Gastroesophageal sphincter (tissue), 4 donors: ENCODE data around the gene LSM11. TPM values are rescaled to one million over a fixed set of nuclear protein-coding genes. Genes with fewer than 3 reads are reported as not detected.

Experiments
- ATAC-seq: fragments of 150-250 bp; one replicate; pipeline ENCODE4 v1.9.1; 2016; ENCODE audit warnings: mild to moderate bottlenecking, moderate library complexity
- H3K27ac ChIP-seq, 4 donors: fragments of 200-600 bp; sonication (generic) in 3 of 4; 1 replicate in 3 of 4; 2 replicates in 1 of 4; pipeline ENCODE4 v1.5.1; 2016 to 2019
- H3K27me3 ChIP-seq: fragments of 200-600 bp; sonication (generic); one replicate; pipeline ENCODE4 v1.5.1; 2019
- H3K36me3 ChIP-seq, 2 donors: fragments of 200-600 bp; sonication (generic); one replicate each; pipeline ENCODE4 v1.5.1; 2019; ENCODE audit warnings: control low read depth in 1 of 2
- H3K4me1 ChIP-seq, 3 donors: fragments of 200-600 bp; sonication (generic); 1 replicate in 2 of 3; 2 replicates in 1 of 3; pipeline ENCODE4 v1.5.1; 2016 to 2019; ENCODE audit warnings: control low read depth in 2 of 3
- H3K4me3 ChIP-seq, 2 donors: fragments of 200-600 bp; sonication (generic); one replicate each; pipeline ENCODE4 v1.5.1; 2019; ENCODE audit warnings: mild to moderate bottlenecking in 1 of 2, moderate library complexity in 1 of 2
- H3K9me3 ChIP-seq, 3 donors: fragments of 200-600 bp; sonication (generic); one replicate each; pipeline ENCODE4 v1.5.1; 2017 to 2019; ENCODE audit warnings: control low read depth in 2 of 3
- CTCF ChIP-seq, 4 experiments: fragments of 200-600 bp in 2 of 4; fragments of 450-650 bp in 2 of 4; sonication (generic) in 1 of 4; IDR thresholded peaks; one replicate each; pipeline ENCODE4 v1.5.1; 2017 to 2019; ENCODE audit warnings: antibody characterized with exemption in 4 of 4, mild to moderate bottlenecking in 2 of 4, moderate library complexity in 2 of 4
- EP300 ChIP-seq: sonication (generic); formaldehyde crosslinking; IDR thresholded peaks from one replicate; pipeline ENCODE4 v1.6.1; 2017; ENCODE audit warnings: antibody characterized with exemption, mild to moderate bottlenecking
- POLR2A ChIP-seq, 2 donors: fragments of 450-650 bp; IDR thresholded peaks; one replicate each; pipeline ENCODE4 v1.6.1; 2017; ENCODE audit warnings: antibody characterized with exemption in 2 of 2, mild to moderate bottlenecking in 2 of 2, moderate library complexity in 1 of 2
- POLR2AphosphoS5 ChIP-seq: sonication (generic); formaldehyde crosslinking; IDR thresholded peaks from one replicate; pipeline ENCODE4 v1.6.1; 2017; ENCODE audit warnings: antibody characterized with exemption
- WGBS, 2 donors: methylation state at CpG; one replicate each; pipeline ENCODE4 v1.1.5; 2018; ENCODE audit warnings: low coverage in 1 of 2; 5-methylcytosine and 5-hydroxymethylcytosine counted together
- total RNA-seq, 4 donors: library from RNA; depleted of rRNA; stranded (reverse); fragments of >200 nt; gene quantifications; one replicate each; pipeline ENCODE4 v1.1.0, GENCODE V29; 2016

LSM11 gene
- total RNA-seq, 4 donors from 2014 or later, result 14.8 to 38.4 (median 27.3) TPM

GRCh38 chr5:157793301-157793700 lies 49.8 kb downstream of the LSM11 start:
- Histone ChIP-seq H3K27ac (no peak overlapping the region), H3K9me3 (no peaks in the 10 kb centered on the region), H3K27me3 (no peaks in the 10 kb centered on the region), H3K4me3 (no peak overlapping the region), H3K4me1 (peaks cover 0 to 10% (median 0%) of the 10 kb centered on the region in 3 donors), H3K36me3 (peaks cover 0 to 66% of the 10 kb centered on the region in 2 donors)
- ATAC-seq, result no peak
- WGBS, 2 donors, result 64 to 72% methylated on average over 3 to 4 of the region's 4 CpGs
- TF ChIP-seq CTCF (IDR thresholded peaks at IDR 0.05) (no peak), EP300 (no peak), POLR2A (IDR thresholded peaks at IDR 0.05) (no peak), POLR2AphosphoS5 (no peak)

- Histone ChIP-seq H3K4me3 (no peak overlapping the region), H3K36me3 (peaks cover 0 to 55% of the 10 kb centered on the region in 2 donors), H3K4me1 (no peaks in the 10 kb centered on the region), H3K9me3 (no peaks in the 10 kb centered on the region), H3K27me3 (no peaks in the 10 kb centered on the region), H3K27ac (no peak overlapping the region)
- no peak for ATAC-seq
- TF ChIP-seq POLR2A (IDR thresholded peaks at IDR 0.05) (no peak), EP300 (no peak), CTCF (IDR thresholded peaks at IDR 0.05) (no peak), POLR2AphosphoS5 (no peak)
- WGBS, 2 donors, result 78 to 100% methylated on average over 1 of the region's 1 CpG
Observed at GRCh38 chr5:157799578-157799977, 56.1 kb downstream of the LSM11 start.

- Histone ChIP-seq H3K36me3 (peaks cover 0 to 57% of the 10 kb centered on the region in 2 donors), H3K9me3 (no peaks in the 10 kb centered on the region), H3K4me1 (no peaks in the 10 kb centered on the region), H3K27me3 (no peaks in the 10 kb centered on the region), H3K4me3 (no peak overlapping the region), H3K27ac (no peak overlapping the region)
- TF ChIP-seq POLR2AphosphoS5, result no peak
- TF ChIP-seq EP300, result no peak
- TF ChIP-seq POLR2A (IDR thresholded peaks at IDR 0.05), result no peak
- TF ChIP-seq CTCF (IDR thresholded peaks at IDR 0.05), result no peak
- 68 to 100% methylated on average over 1 of the region's 1 CpG for WGBS, 2 donors
- ATAC-seq, result no peak
Observed at GRCh38 chr5:157800137-157800536, 56.6 kb downstream of the LSM11 start.

GRCh38 chr5:157802736-157803135 lies 59.2 kb downstream of the LSM11 start:
- Histone ChIP-seq H3K4me3 (no peak overlapping the region), H3K9me3 (no peaks in the 10 kb centered on the region), H3K4me1 (peaks cover 0 to 10% (median 0%) of the 10 kb centered on the region in 3 donors), H3K27me3 (no peaks in the 10 kb centered on the region), H3K27ac (no peak overlapping the region), H3K36me3 (peaks cover 3 to 60% of the 10 kb centered on the region in 2 donors)
- no peak for ATAC-seq
- TF ChIP-seq POLR2AphosphoS5 (no peak), CTCF (IDR thresholded peaks at IDR 0.05) (no peak), POLR2A (IDR thresholded peaks at IDR 0.05) (no peak), EP300 (no peak)
- WGBS, 2 donors, result 92 to 100% methylated on average over 2 to 6 of the region's 6 CpGs

- TF ChIP-seq POLR2A (IDR thresholded peaks at IDR 0.05) (no peak), EP300 (no peak), POLR2AphosphoS5 (no peak), CTCF (IDR thresholded peaks at IDR 0.05) (no peak)
- H3K27ac ChIP-seq, result no peak overlapping the region
- 82 to 100% methylated on average over 2 of the region's 2 CpGs for WGBS, 2 donors
- no peaks in the 10 kb centered on the region for H3K27me3 ChIP-seq
- H3K36me3 ChIP-seq, result peaks cover 8 to 65% of the 10 kb centered on the region in 2 donors
- H3K4me3 ChIP-seq, result no peak overlapping the region
- peaks cover 0 to 32% (median 0%) of the 10 kb centered on the region in 3 donors for H3K4me1 ChIP-seq
- no peaks in the 10 kb centered on the region for H3K9me3 ChIP-seq
- ATAC-seq, result no peak
Observed at GRCh38 chr5:157808043-157808442, 64.5 kb downstream of the LSM11 start.
